Activated CD8-positive, alpha-beta memory T cell treated with anti-CD3 and anti-CD28 coated beads for 4 hours (primary cell): ENCODE measurements around the gene HNRNPA0.

Source experiments
- DNase-seq, 2 donors: peaks; one replicate each; pipeline ENCODE4 v3.0.0-alpha.2; 2020; ENCODE audit warnings: low read depth in 2 of 2

The HNRNPA0 gene

DNA sequence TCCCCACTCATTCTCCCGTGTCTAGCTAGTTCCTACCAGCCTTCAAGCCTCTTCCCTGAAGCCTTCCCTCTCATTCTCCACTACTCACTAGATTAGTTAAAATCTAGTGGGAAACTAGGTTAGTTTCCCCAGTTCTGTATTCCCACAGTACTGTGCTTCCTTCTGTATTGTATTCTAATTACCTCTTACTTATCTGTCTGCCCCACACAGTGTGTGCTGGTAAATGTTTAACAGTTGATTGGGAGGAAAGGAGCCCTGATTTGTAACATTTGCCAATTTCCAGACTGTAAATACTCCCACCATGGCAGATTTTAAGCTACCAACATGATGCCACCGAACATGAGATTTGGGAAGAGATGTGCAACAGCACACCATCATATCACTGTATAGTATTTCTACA, 26.5 kb downstream of the HNRNPA0 start:
- no peak for DNase-seq

DNA sequence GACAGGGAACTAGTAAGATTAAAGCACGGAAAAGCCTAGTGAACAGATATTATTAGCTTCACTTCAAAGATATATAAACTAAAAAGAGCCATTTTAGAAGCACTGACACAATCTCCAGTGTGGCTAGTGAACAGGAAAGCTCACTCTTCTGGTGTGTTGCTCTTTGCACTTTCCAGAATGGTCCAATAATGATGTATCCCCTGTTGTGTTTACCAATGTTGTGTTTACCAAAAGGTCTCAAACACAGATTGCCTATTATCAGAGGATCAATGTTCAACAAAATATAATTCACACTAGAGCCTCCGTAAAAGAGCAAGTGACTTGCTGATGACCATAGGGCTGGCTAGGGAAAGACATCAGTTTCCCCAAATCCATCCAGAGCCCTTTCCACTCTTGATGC, 29.9 kb downstream of the HNRNPA0 start:
- DNase-seq, result no peak

DNA sequence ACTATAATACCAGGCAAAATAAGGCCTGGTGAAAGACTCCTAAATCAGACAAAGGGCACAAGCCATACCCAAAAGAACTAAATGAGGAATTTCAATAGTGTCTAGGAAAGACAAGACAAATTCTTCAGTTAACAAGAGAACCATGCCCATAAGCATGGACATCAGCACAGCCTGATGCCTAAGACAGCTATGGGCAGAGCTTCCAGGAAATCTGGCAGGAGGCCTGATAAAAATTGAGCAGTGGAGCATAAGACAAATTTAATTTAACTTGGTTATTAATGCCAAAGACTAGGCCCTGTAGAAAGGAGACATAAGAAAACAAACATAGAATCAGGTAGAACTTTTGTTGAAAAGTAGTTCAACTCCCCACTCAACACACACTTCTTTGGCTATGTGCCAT, 35.6 kb downstream of the HNRNPA0 start:
- no peak for DNase-seq

- no peak for DNase-seq
These were observed 37.8 kb downstream of the HNRNPA0 start for GRCh38 chr5:137716337-137716736.

GRCh38 chr5:137715456-137715855, 38.7 kb downstream of the HNRNPA0 start:
- DNase-seq, result no peak

- no peak for DNase-seq
These were observed 39.2 kb downstream of the HNRNPA0 start for GRCh38 chr5:137714946-137715345.

GRCh38 chr5:137714494-137714893, 39.7 kb downstream of the HNRNPA0 start:
- DNase-seq, result no peak

DNA sequence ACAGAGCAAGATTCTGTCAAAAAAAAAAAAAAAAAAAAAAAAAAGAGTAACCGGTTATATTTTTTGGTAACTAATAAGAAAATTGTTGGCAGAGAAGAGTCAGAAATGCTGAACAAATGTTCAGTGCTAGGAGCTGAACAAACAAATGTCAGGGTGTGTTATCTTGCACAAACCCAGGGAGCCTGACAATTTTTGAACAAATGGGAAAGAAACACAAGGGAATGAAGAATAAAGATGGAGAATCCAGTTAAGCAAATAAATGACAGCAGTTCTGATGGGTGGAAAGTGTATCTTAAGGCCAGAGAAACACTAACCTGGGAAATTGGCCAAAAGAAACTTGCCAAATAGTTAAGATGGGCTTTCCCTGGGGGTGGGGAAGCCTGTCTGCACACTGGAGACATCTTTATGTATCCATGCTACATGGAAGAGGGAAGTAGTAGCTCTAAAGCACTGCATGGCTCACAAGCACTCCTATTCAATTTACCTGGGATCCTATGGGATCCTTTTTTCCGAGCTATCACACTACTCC, 42.0 kb downstream of the HNRNPA0 start:
- no peak for DNase-seq

DNA sequence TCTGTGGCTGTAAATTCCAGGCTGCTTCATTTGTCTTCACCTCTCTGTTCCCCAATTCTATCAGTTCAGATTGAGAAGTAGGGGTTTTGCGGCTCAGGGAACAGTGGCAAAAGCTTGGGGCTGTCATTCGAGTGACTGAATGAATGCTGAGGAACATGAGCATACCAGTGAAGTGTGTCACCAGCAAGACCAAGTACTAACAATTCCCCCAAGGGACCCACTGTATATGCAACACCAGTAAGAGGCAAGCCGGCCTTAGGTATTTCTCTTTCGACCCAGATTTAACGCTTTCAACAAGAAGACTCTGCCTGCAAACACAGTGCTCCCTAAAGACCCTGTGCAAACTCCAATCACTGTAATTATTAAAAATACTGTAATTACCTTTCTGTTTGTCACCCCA, 44.1 kb downstream of the HNRNPA0 start:
- DNase-seq, result no peak

GRCh38 chr5:137708796-137709559, 45.2 kb downstream of the HNRNPA0 start:
- no peak for DNase-seq

- no peak for DNase-seq
These were observed 46.1 kb downstream of the HNRNPA0 start for GRCh38 chr5:137708062-137708461.

- DNase-seq, result no peak
These were observed 47.3 kb downstream of the HNRNPA0 start for GRCh38 chr5:137706841-137707240.

- no peak for DNase-seq
These were observed 49.1 kb downstream of the HNRNPA0 start for GRCh38 chr5:137705106-137705505.

DNA sequence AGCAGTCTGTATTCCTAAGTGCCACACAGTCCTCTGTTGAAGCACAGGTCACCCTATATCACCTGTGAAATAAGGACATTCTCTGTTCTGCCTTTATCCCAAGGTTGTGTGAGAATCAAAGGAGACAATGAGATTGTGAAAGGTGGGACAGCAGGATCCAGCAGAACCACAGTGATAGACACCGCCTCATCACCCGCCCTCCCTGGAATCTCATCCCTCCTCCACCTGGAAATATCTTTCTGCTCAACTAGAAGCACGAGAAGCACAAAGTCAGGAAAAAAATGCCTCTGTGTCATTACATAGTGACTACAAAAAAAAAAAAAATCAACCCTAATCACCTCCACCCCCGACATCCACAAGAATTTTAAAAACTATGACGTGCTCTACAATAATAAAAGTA, 50.6 kb downstream of the HNRNPA0 start:
- DNase-seq, result no peak

GRCh38 chr5:137700282-137700680, 53.9 kb downstream of the HNRNPA0 start:
- DNase-seq, result no peak

DNA sequence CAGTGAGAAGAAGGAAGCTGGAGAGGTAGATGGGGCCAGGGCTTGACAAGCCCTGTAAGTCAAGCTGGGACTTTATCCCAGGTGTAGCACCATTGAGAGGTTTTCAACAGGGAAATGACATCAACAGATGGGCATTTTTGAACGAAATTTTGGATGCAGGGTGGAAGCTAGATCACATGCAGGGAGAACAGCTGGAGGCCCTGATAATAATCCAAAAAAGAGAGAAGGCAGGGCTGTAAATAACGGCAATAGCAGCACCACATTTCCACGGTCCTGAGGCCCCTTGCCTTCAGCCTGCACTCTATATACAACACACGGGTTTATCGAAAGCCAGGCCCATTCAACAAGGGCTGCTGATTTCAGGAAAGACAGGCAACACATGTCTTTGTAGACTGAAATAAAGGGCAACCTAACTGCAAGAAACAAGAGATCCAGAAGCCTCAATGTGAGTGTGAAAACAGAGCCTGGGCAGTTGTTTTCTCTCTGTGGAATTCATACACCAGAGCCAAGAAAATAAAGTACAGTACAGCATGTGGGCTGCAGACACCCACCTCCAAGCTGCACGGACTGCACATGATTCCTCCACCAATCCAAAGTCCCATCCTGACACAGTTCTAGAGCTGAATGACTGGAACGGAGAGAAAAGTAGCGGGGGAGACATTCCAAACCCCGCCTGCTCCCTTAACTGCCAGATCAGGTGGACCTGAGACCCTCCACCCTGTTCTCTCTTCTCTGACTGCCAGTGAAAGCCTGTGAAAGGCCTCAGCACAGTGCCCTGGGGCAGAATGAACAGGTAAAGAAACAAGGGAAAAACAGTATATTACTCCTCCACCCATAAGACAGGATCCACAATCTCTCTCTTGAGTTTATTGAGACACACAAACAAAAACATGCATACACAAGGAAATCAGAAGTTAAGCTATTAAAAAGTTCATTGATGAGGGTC, 54.6 kb downstream of the HNRNPA0 start:
- DNase-seq, result no peak

DNA sequence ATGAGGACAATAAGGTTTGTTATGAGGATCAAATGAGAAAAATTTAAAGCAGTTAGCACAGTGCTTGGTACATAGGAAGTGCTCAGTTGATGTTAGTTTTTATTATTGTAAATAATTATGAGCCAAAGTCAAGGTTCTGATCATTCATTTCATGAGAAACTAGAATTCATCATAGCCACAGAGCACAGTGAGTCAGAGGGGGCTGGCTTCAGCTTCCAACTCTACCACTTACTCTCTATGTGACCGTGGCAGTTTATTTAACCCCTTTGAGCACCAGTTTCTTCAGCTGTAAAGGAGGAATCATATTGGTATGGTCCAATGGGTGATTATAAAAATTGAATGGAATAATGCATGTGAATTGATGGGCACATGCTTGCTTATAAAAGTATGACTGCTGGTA, 57.7 kb downstream of the HNRNPA0 start:
- DNase-seq, result no peak

GRCh38 chr5:137695651-137696428, 58.3 kb downstream of the HNRNPA0 start:
- no peak for DNase-seq
